HG03520 (cell line): ENCODE results near the gene KCNK18.

Experiments used
- ATAC-seq: cut with Tn5 transposase; IDR thresholded peaks from one replicate; pipeline ENCODE4 v1.9.1; 2021; ENCODE audit warnings: mild to moderate bottlenecking, moderate library complexity; ENCODE audit not compliant: unreplicated experiment

The KCNK18 gene

GRCh38 chr10:117248750-117249465 lies 51.6 kb downstream of the KCNK18 start:
- no peak for ATAC-seq

DNA sequence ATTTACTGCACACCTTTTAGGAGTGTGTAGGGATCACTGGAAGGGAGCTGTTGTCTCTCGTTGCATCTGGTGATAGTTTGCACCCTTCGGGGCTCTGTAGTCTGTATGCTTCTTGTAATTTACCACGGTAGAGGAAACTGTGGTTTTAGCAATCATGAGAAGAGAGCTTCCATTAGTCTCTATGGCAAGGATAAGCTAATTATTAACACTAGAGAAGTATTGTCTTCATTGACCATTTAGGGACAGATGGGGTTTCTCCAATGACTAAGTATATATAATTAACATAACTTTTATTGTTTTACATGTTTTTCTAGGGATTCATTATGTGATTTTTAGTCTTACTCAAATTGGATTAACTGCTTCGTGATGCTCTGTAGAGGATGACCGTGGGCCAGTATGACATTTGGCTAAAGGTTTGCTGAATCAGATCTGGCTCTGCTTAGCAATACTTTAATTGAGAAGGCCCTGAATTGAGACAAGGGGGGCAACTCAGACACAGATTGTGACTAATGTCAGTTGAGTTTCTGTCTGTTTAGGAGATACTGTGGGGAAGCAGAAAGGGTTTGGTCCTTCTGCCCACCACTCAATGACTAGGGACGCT lies 52.3 kb downstream of the KCNK18 start:
- ATAC-seq = no peak

DNA sequence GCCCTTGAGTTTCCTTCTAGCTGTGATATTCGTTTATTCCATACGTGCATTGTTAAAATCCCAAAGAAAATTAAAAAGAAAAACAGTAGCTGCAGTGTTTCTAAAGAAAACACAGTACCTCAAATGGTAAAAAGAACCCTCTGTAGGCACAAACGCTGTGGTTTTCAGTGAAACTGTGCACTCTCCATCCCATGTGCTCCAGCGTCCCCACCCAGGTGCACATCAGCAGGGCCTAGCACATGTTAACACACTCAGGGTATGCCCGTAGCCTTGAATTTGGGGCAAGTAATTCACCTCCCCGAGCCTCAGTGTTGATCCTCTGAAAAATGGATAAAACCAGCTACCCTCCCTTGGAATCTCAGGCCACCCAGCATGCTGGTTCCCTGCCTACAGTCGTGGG lies 53.1 kb downstream of the KCNK18 start:
- no peak for ATAC-seq

DNA sequence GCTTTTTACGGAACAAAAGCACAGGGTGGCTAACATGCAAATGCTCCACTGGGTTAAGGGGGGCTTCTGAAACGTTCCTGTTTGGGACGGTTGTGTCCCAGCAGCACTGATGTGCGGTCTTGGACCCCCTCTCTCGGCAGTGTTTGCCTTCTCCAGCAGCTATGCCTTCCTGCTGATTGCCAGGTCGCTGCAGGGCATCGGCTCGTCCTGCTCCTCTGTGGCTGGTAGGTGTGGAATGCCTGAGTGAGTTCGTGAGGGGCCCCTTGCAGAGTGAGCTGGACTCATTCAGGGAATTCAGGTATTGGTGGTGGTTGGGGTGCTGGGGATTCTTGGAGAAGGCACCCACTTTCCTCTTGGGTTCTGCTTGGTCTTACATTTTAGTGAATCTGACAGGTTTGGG lies 56.6 kb downstream of the KCNK18 start:
- no peak for ATAC-seq

GRCh38 chr10:117254338-117254737 lies 57.0 kb downstream of the KCNK18 start:
- no peak for ATAC-seq

- no peak for ATAC-seq
Observed at GRCh38 chr10:117254774-117255735, 57.8 kb downstream of the KCNK18 start.

- no peak for ATAC-seq
Observed at GRCh38 chr10:117255835-117256460, 58.7 kb downstream of the KCNK18 start.

GRCh38 chr10:117256910-117257309 lies 59.6 kb downstream of the KCNK18 start:
- no peak for ATAC-seq

- no peak for ATAC-seq
Observed at GRCh38 chr10:117257721-117258120, 60.4 kb downstream of the KCNK18 start.

GRCh38 chr10:117259279-117259678 lies 62.0 kb downstream of the KCNK18 start:
- no peak for ATAC-seq
